ENCODE measurements around the gene GRB10.

GRCh38 chr7:50710441-50711154, 72.1 kb downstream of the GRB10 start:
- TF ChIP-seq, protein P1, sequence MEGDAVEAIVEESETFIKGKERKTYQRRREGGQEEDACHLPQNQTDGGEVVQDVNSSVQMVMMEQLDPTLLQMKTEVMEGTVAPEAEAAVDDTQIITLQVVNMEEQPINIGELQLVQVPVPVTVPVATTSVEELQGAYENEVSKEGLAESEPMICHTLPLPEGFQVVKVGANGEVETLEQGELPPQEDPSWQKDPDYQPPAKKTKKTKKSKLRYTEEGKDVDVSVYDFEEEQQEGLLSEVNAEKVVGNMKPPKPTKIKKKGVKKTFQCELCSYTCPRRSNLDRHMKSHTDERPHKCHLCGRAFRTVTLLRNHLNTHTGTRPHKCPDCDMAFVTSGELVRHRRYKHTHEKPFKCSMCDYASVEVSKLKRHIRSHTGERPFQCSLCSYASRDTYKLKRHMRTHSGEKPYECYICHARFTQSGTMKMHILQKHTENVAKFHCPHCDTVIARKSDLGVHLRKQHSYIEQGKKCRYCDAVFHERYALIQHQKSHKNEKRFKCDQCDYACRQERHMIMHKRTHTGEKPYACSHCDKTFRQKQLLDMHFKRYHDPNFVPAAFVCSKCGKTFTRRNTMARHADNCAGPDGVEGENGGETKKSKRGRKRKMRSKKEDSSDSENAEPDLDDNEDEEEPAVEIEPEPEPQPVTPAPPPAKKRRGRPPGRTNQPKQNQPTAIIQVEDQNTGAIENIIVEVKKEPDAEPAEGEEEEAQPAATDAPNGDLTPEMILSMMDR (conservative IDR thresholded peaks at IDR 0.05), result no peak
- no peak for TF ChIP-seq EZH2 (IDR thresholded peaks at IDR 0.05; ENCODE audit: low read depth)
